Spinal cord (tissue), 10 donors: Measurements from ENCODE around the gene PANX1. TPM values are rescaled to one million over a fixed set of nuclear protein-coding genes. Genes with fewer than 3 reads are reported as not detected.

ENCODE experiments used
- DNase-seq, 6 donors: peaks; one replicate each; pipeline versions ENCODE4 v3.0.0 to v3.0.0-alpha.2; 2013 to 2015; ENCODE audit warnings: low spot score in 6 of 6, low read depth in 4 of 6
- H3K27ac ChIP-seq: one replicate; pipeline ENCODE4 v1.5.1; 2013; ENCODE audit warnings: low read depth, low read length, control low read depth
- H3K27me3 ChIP-seq: one replicate; pipeline ENCODE4 v1.6.1; 2013; ENCODE audit warnings: low read length; ENCODE audit not compliant: control insufficient read depth, insufficient read depth
- H3K36me3 ChIP-seq: one replicate; pipeline ENCODE4 v1.6.1; 2013; ENCODE audit warnings: low read length; ENCODE audit not compliant: control insufficient read depth, insufficient read depth
- H3K4me1 ChIP-seq: one replicate; pipeline ENCODE4 v1.6.1; 2013; ENCODE audit warnings: low read length; ENCODE audit not compliant: control insufficient read depth, insufficient read depth
- H3K4me3 ChIP-seq: one replicate; pipeline ENCODE4 v1.5.1; 2013; ENCODE audit warnings: low read depth, low read length, control low read depth
- H3K9me3 ChIP-seq: one replicate; pipeline ENCODE4 v1.6.1; 2013; ENCODE audit warnings: low read length; ENCODE audit not compliant: control insufficient read depth, insufficient read depth
- WGBS: methylation state at CpG from one replicate; pipeline ENCODE4 v1.1.5; 2013; ENCODE audit warnings: missing lambda C conversion rate; ENCODE audit not compliant: insufficient coverage; 5-methylcytosine and 5-hydroxymethylcytosine counted together
- long read RNA-seq, 4 donors: transcript quantifications; one replicate each; lab custom pipeline, GENCODE V29; 2026
- polyA plus RNA-seq, 2 donors: library from polyadenylated mRNA; unstranded; fragments of 120-200 nt; gene quantifications; one replicate each; pipeline ENCODE4 v1.2.1, GENCODE V29; 2013; ENCODE audit not compliant: insufficient read length in 2 of 2
- total RNA-seq, 2 donors: library from RNA; depleted of rRNA in 1 of 2; stranded (reverse); fragments of 120-200 nt in 1 of 2; fragments of >200 nt in 1 of 2; gene quantifications; one replicate each; pipeline versions ENCODE4 v1.2.3 to v1.2.4, GENCODE V29; 2013 to 2014
- donor health status: healthy.

PANX1 gene
- total RNA-seq: 10 to 100 TPM; 46.7 to 69.9 TPM
- polyA plus RNA-seq: 10 to 100 TPM; 29.4 to 39.9 TPM
- long read RNA-seq, donor 1, transcript PANX1-201 (5 exons, 2,769 nt): major isoform, 16 of 16 reads
- long read RNA-seq, donor 1, partial matches to known transcripts: 0 of 16 reads
- long read RNA-seq, donor 1, other reads (novel, unspliced or antisense): 0 of 16 reads
- long read RNA-seq, donor 2, transcript PANX1-201 (5 exons, 2,769 nt): major isoform, 6 of 6 reads
- long read RNA-seq, donor 2, partial matches to known transcripts: 0 of 6 reads
- long read RNA-seq, donor 2, other reads (novel, unspliced or antisense): 0 of 6 reads
- long read RNA-seq, donor 3, transcript PANX1-201 (5 exons, 2,769 nt): major isoform, 6 of 6 reads
- long read RNA-seq, donor 3, partial matches to known transcripts: 0 of 6 reads
- long read RNA-seq, donor 3, other reads (novel, unspliced or antisense): 0 of 6 reads
- long read RNA-seq, donor 4, transcript PANX1-201 (5 exons, 2,769 nt): major isoform, 5 of 5 reads
- long read RNA-seq, donor 4, partial matches to known transcripts: 0 of 5 reads
- long read RNA-seq, donor 4, other reads (novel, unspliced or antisense): 0 of 5 reads

DNA sequence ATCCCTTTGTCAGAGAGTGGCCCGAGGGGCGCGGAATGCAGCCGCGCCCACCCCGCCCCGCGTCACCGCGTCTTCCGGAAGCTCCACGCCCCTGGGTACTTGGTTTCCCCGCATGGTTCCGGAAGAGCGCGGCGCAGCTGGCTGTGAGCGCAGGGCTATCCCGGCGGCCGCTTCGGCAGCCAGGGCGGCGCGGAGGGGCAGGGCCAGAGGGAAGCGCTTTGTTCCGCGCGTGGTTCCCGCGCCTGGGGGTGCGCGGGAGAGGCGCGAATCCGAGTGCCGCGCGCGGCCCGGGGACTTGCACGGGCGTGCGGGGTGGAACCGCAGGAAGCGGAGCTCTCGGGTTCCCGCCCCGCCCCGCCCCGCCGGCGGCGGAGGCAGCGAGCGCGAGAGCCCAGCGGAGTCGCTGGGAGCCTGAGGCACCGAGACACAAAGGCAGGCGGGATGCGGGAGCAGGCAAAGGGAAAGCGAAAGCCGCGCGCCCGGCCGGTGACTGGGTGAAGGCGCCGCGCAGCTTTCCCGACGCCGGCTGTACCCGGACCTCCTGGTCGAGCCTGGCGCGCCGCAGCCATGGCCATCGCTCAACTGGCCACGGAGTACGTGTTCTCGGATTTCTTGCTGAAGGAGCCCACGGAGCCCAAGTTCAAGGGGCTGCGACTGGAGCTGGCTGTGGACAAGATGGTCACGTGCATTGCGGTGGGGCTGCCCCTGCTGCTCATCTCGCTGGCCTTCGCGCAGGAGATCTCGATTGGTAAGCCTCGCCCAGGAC is at the start of gene PANX1:
PANX1 (plus strand) TSS at position 96 of the 766 bp plus-strand sequence; CDS start at position 568, 472 bp downstream.
- under 1% methylated on average over 92 of the region's 92 CpGs for WGBS
- DNase-seq: peak; percentile 73 to 97 (median 79)
- no peaks in the 10 kb centered on the region for H3K9me3 ChIP-seq
- H3K4me3 ChIP-seq: peak within 1 kb of the TSS; percentile 89
- no peaks in the 10 kb centered on the region for H3K36me3 ChIP-seq
- peak within 1 kb of the TSS; percentile 93 for H3K27ac ChIP-seq
- no peaks in the 10 kb centered on the region for H3K27me3 ChIP-seq
- peaks cover 33% of the 10 kb centered on the region for H3K4me1 ChIP-seq

DNA sequence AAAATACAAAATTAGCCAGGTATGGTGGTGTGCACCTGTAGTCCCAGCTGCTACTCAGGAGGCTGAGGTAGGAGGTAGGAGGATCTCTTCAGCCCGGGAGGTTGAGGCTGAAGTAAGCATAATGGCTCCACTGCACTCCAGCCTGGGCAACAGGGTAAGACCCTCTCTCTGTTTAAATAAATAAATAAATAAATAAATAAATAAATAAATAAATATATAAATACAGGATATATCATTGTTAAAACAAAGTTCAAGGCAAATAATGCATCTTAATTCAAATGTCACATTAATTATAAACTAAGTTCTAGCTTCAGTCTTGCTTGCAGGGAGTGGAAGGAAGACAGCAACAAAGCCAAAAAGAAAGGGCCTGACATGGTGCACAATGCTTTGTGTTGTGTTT is 44.5 kb upstream of the PANX1 start:
- H3K9me3 ChIP-seq: no peaks in the 10 kb centered on the region
- H3K4me3 ChIP-seq: no peak overlapping the region
- no peaks in the 10 kb centered on the region for H3K36me3 ChIP-seq
- no peaks in the 10 kb centered on the region for H3K4me1 ChIP-seq
- DNase-seq: no peak
- no peak overlapping the region for H3K27ac ChIP-seq
- no CpG with 5 or more reads among the region's 1 CpG for WGBS
- H3K27me3 ChIP-seq: no peaks in the 10 kb centered on the region

DNA sequence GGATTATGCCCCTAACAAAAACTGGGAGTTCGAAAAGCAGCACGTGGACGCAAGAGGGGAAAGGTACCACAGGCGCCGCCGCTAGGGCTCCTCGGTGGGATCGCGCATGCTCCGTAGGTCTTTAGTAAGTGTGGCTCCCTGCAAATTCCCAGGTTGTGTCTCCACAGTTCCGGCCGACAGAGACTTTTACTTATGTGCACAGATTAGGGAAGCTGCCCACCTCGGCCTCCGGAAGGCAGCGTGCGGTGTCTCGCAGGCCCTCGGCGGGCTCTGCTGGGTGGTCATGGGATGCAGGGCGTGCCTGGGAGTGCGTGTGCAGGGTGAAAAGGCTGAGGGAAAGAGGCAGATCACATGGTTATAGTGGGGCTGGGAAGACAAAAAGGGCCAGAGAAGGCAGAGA is 39.7 kb upstream of the PANX1 start:
- Histone ChIP-seq H3K4me1 (no peaks in the 10 kb centered on the region), H3K36me3 (no peaks in the 10 kb centered on the region), H3K27ac (no peak overlapping the region), H3K9me3 (no peaks in the 10 kb centered on the region), H3K4me3 (no peak overlapping the region), H3K27me3 (no peaks in the 10 kb centered on the region)
- no peak for DNase-seq
- WGBS: 88% methylated on average over 21 of the region's 21 CpGs

GRCh38 chr11:94089341-94089740 is 39.3 kb upstream of the PANX1 start:
- DNase-seq: no peak
- Histone ChIP-seq H3K4me1 (no peaks in the 10 kb centered on the region), H3K36me3 (no peaks in the 10 kb centered on the region), H3K27me3 (no peaks in the 10 kb centered on the region), H3K9me3 (no peaks in the 10 kb centered on the region), H3K27ac (no peak overlapping the region), H3K4me3 (no peak overlapping the region)
- 98% methylated on average over 4 of the region's 6 CpGs for WGBS

GRCh38 chr11:94090401-94090800 is 38.2 kb upstream of the PANX1 start:
- Histone ChIP-seq H3K4me1 (no peaks in the 10 kb centered on the region), H3K27me3 (no peaks in the 10 kb centered on the region), H3K27ac (no peak overlapping the region), H3K36me3 (no peaks in the 10 kb centered on the region), H3K9me3 (no peaks in the 10 kb centered on the region), H3K4me3 (no peak overlapping the region)
- WGBS: no CpG with 5 or more reads among the region's 1 CpG
- no peak for DNase-seq

GRCh38 chr11:94091091-94091490 is 37.5 kb upstream of the PANX1 start:
- WGBS: no CpG with 5 or more reads among the region's 1 CpG
- H3K27me3 ChIP-seq: no peaks in the 10 kb centered on the region
- no peak overlapping the region for H3K4me3 ChIP-seq

GRCh38 chr11:94100253-94100652 is 28.4 kb upstream of the PANX1 start:
- no peaks in the 10 kb centered on the region for H3K36me3 ChIP-seq
- DNase-seq: no peak
- no peaks in the 10 kb centered on the region for H3K27me3 ChIP-seq
- no peak overlapping the region for H3K4me3 ChIP-seq
- H3K27ac ChIP-seq: no peak overlapping the region
- H3K4me1 ChIP-seq: no peaks in the 10 kb centered on the region
- H3K9me3 ChIP-seq: no peaks in the 10 kb centered on the region

More at GRCh38 chr11:94091091-94091490, 37.5 kb upstream of the PANX1 start:
- H3K4me1 ChIP-seq: no peaks in the 10 kb centered on the region
- no peak overlapping the region for H3K27ac ChIP-seq
- H3K9me3 ChIP-seq: no peaks in the 10 kb centered on the region
- DNase-seq: no peak
- H3K36me3 ChIP-seq: no peaks in the 10 kb centered on the region

- Histone ChIP-seq H3K36me3 (no peaks in the 10 kb centered on the region), H3K9me3 (no peaks in the 10 kb centered on the region), H3K4me1 (no peaks in the 10 kb centered on the region), H3K27me3 (no peaks in the 10 kb centered on the region), H3K27ac (no peak overlapping the region), H3K4me3 (no peak overlapping the region)
- no peak for DNase-seq
- WGBS: no CpG with 5 or more reads among the region's 1 CpG
Measured at GRCh38 chr11:94103471-94103870, 25.2 kb upstream of the PANX1 start.

DNA sequence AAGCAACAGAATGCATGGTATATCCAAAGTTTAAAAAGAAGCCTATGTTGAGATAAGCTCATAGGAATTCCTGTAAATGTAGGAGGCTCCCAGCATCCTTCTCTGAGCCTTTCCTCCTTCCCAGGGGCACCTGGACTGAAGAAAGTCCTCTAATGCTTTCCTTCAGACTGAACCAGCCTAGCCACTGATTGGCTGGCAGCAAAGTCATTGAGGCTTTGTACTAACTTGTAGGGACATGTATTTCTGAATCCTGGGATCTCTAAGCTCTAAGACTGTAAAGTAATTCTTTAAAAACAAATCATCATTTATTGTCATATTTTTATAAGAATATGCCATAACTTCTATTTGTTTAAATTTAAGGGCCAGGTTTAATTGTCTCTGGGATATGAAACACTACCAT is 23.9 kb upstream of the PANX1 start:
- Histone ChIP-seq H3K4me3 (no peak overlapping the region), H3K27ac (no peak overlapping the region), H3K36me3 (no peaks in the 10 kb centered on the region), H3K9me3 (no peaks in the 10 kb centered on the region), H3K4me1 (no peaks in the 10 kb centered on the region), H3K27me3 (no peaks in the 10 kb centered on the region)
- DNase-seq: no peak
